K562 (cell line): Measurements from ENCODE around the gene CD9. TPM values are rescaled to one million over a fixed set of nuclear protein-coding genes. Genes with fewer than 3 reads are reported as not detected.
A peak's percentile ranks its signal among the peaks of the same experiment; 100 is the strongest.

Experiments
- ATAC-seq: fragments of 200-7000 bp; cut with Tn5 transposase; 3 replicates; pipeline ENCODE4 v1.9.1; 2020; ENCODE audit warnings: moderate library complexity
- BruUV-seq: library from RNA; stranded (reverse); fragments of 400-500 nt; replicated peaks from 2 replicates; lab custom pipeline; 2021; lab: Mats Ljungman, UMichigan
- CTCF ChIA-PET: fragments of 300-600 bp; formaldehyde crosslinking; extraction: SDS; loops from one replicate; lab custom pipeline; 2021; ENCODE audit warnings: low intra/inter-chr PET ratio; lab: Yijun Ruan, JAX
- POLR2A ChIA-PET: fragments of 300-600, 350-650 bp; sonication (Branson Sonifier 250); formaldehyde crosslinking; extraction: SDS; loops from one replicate; lab custom pipeline; 2021; ENCODE audit warnings: antibody characterized with exemption, inconsistent platforms; lab: Yijun Ruan, JAX
- DNase-seq, 4 experiments: peaks; one replicate each; pipeline versions ENCODE4 v3.0.0 to v3.0.0-alpha.2; 2011 to 2018; ENCODE audit warnings: low spot score in 3 of 4, mixed read lengths in 3 of 4; ENCODE audit errors: extremely low read depth in 1 of 4
- FAIRE-seq: peaks from 2 replicates; lab custom pipeline; 2011; peaks lifted over from hg19 to GRCh38; lab: Jason Lieb, UNC
- H2AFZ ChIP-seq: 2 replicates; pipeline ENCODE4 v1.6.0; 2011; ENCODE audit warnings: low read depth, low read length, control low read depth, inconsistent platforms
- H3K27ac ChIP-seq: fragments of 200-600 bp; 3 replicates; pipeline ENCODE4 v1.8.0; 2011; ENCODE audit warnings: low read depth, mild to moderate bottlenecking, control low read depth, inconsistent platforms, low read length, moderate library complexity, mixed read lengths; ENCODE audit errors: extremely low read depth
- H3K27me3 ChIP-seq, 2 experiments: fragments of 300-600 bp in 1 of 2; 2 replicates in 1 of 2; 3 replicates in 1 of 2; pipeline versions ENCODE4 v1.6.0 to v1.8.0; 2011; ENCODE audit warnings: inconsistent platforms in 2 of 2, low read length in 2 of 2, mild to moderate bottlenecking in 1 of 2, mixed read lengths in 1 of 2, moderate library complexity in 1 of 2; ENCODE audit not compliant: control insufficient read depth in 2 of 2, insufficient read depth in 2 of 2
- H3K36me3 ChIP-seq: fragments of 300-600 bp; 3 replicates; pipeline ENCODE4 v1.8.0; 2011; ENCODE audit warnings: mild to moderate bottlenecking, low read length, inconsistent platforms; ENCODE audit not compliant: control insufficient read depth, insufficient read depth
- H3K4me1 ChIP-seq, 2 experiments: fragments of 200-600 bp in 1 of 2; replicated peaks in 1 of 2; 2 replicates in 1 of 2; 3 replicates in 1 of 2; pipeline versions ENCODE4 v1.5.1 to v1.8.0; 2011; ENCODE audit warnings: inconsistent platforms in 2 of 2, low read length in 2 of 2, mild to moderate bottlenecking in 1 of 2, mixed read lengths in 1 of 2, moderate library complexity in 1 of 2; ENCODE audit not compliant: control insufficient read depth in 2 of 2, insufficient read depth in 2 of 2
- H3K4me2 ChIP-seq: 2 replicates; pipeline ENCODE4 v1.6.1; 2011; ENCODE audit warnings: low read length, control low read depth, inconsistent platforms, mixed read lengths; ENCODE audit not compliant: insufficient read depth
- H3K4me3 ChIP-seq: fragments of 200-600 bp; sonication (generic), shearing (Covaris generic); 2 replicates; pipeline ENCODE4 v1.5.1; 2016; ENCODE audit warnings: control low read depth, inconsistent platforms
- H3K79me2 ChIP-seq: fragments of 200-600 bp; 3 replicates; pipeline ENCODE4 v1.8.0; 2011; ENCODE audit warnings: low read length, inconsistent platforms; ENCODE audit not compliant: control insufficient read depth, insufficient read depth
- H3K9ac ChIP-seq, 2 experiments: 2 replicates each; pipeline versions ENCODE4 v1.6.0 to v1.6.1; 2011; ENCODE audit warnings: low read depth in 2 of 2, low read length in 2 of 2, control low read depth in 1 of 2, inconsistent platforms in 1 of 2, mild to moderate bottlenecking in 1 of 2, mixed read lengths in 1 of 2; ENCODE audit not compliant: insufficient read depth in 1 of 2
- H3K9me1 ChIP-seq: one replicate; pipeline ENCODE4 v1.6.0; 2011; ENCODE audit warnings: inconsistent platforms, mild to moderate bottlenecking, low read length, moderate library complexity; ENCODE audit not compliant: control insufficient read depth, insufficient read depth
- H3K9me3 ChIP-seq: replicated peaks from 2 replicates; pipeline ENCODE4 v1.5.1; 2011; ENCODE audit warnings: low read depth, low read length, inconsistent platforms; ENCODE audit not compliant: control insufficient read depth, insufficient read depth
- H4K20me1 ChIP-seq: replicated peaks from 2 replicates; pipeline ENCODE4 v1.6.1; 2011; ENCODE audit warnings: low read length, inconsistent platforms, mixed read lengths; ENCODE audit not compliant: control insufficient read depth, insufficient read depth
- ASH1L ChIP-seq: fragments of 450-650 bp; IDR thresholded peaks from 2 replicates; pipeline ENCODE4 v1.6.1; 2018; ENCODE audit warnings: borderline replicate concordance, mild to moderate bottlenecking, low read depth; ENCODE audit not compliant: partially characterized antibody
- CBX2 ChIP-seq: fragments of 200-600 bp; sonication (generic); IDR thresholded peaks from one replicate; pipeline ENCODE4 v1.6.1; 2012; ENCODE audit warnings: mild to moderate bottlenecking, low read length, inconsistent platforms; ENCODE audit not compliant: insufficient read depth, poor library complexity, severe bottlenecking
- EHMT2 ChIP-seq: fragments of 450-650 bp; IDR thresholded peaks from 2 replicates; pipeline ENCODE4 v1.6.1; 2018; ENCODE audit warnings: antibody characterized with exemption
- FOXA3 ChIP-seq, 2 experiments: fragments of 450-650 bp in 1 of 2; sonication (generic) in 1 of 2; formaldehyde crosslinking; IDR thresholded peaks in 1 of 2; conservative IDR thresholded peaks in 1 of 2; 2 replicates each; pipeline versions ENCODE4 v1.4.0 to v1.8.0; 2020 to 2022; ENCODE audit warnings: mild to moderate bottlenecking in 2 of 2, missing genetic modification reagents in 1 of 2
- GATAD2B ChIP-seq: fragments of 450-650 bp; IDR thresholded peaks from 2 replicates; pipeline ENCODE4 v1.6.1; 2017; ENCODE audit warnings: mild to moderate bottlenecking, borderline replicate concordance
- MEF2A ChIP-seq: IDR thresholded peaks from 2 replicates; pipeline ENCODE4 v1.6.1; 2011; ENCODE audit warnings: low read depth, mild to moderate bottlenecking, low read length, moderate library complexity; ENCODE audit not compliant: control insufficient read depth
- NR2C2 ChIP-seq, 2 experiments: fragments of 200-800 bp in 1 of 2; sonication (Bioruptor generic) in 1 of 2; sonication (generic) in 1 of 2; formaldehyde crosslinking in 1 of 2; IDR thresholded peaks; 2 replicates each; pipeline versions ENCODE4 v1.6.1 to v1.8.0; 2016 to 2022; ENCODE audit warnings: mild to moderate bottlenecking in 1 of 2, missing compliant biosample characterization in 1 of 2, missing genetic modification characterization in 1 of 2, missing genetic modification reagents in 1 of 2
- TAF15 ChIP-seq: fragments of 200-400 bp; formaldehyde crosslinking; IDR thresholded peaks from 2 replicates; pipeline ENCODE4 v1.6.1; 2017; ENCODE audit warnings: mild to moderate bottlenecking, low read depth, low read length, moderate library complexity
- UBTF ChIP-seq, 2 experiments: IDR thresholded peaks; 2 replicates each; pipeline ENCODE4 v1.6.1; 2012; ENCODE audit warnings: improper control_type of control experiment in 2 of 2, low read depth in 2 of 2, low read length in 2 of 2, borderline replicate concordance in 1 of 2
- ZZZ3 ChIP-seq: fragments of 450-650 bp; IDR thresholded peaks from 2 replicates; pipeline ENCODE4 v1.6.1; 2016; ENCODE audit warnings: antibody characterized with exemption, mild to moderate bottlenecking, moderate library complexity
- WGBS: fragments of 100-300 bp; shearing (Covaris generic); methylation state at CpG from one replicate; pipeline ENCODE4 v1.1.6; 2016; ENCODE audit warnings: low coverage, mixed read lengths; ENCODE audit not compliant: insufficient coverage; ENCODE audit errors: missing lambda C conversion rate; 5-methylcytosine and 5-hydroxymethylcytosine counted together
- in situ Hi-C: fragments of 300-500 bp; cut with MboI; formaldehyde crosslinking; loops from 4 replicates; pipeline ENCODE4 v1.15.0; 2018; ENCODE audit warnings: inconsistent platforms, mixed read lengths
- intact Hi-C: fragments of 100-400 bp; cut with micrococcal nuclease; formaldehyde crosslinking; loops from 2 replicates; pipeline ENCODE4 v1.14.2; 2022
- polyA plus RNA-seq, 8 experiments: library from polyadenylated mRNA; depleted of rRNA in 4 of 8; stranded (reverse) in 5 of 8; unstranded in 3 of 8; fragments of >200 nt; fragmentation: Nextera tagmentation in 2 of 8; fragmentation: Illumina TruSeq in 1 of 8; extraction: Ambion mirVana in 2 of 8; extraction: Trizol in 1 of 8; gene quantifications; 2 replicates each; pipeline versions ENCODE4 v1.2.1 to v1.2.3, GENCODE V29; 2011 to 2014; ENCODE audit warnings: inconsistent platforms in 1 of 8, missing spikeins in 1 of 8
- total RNA-seq, 7 experiments: library from RNA; depleted of rRNA in 6 of 7; stranded (reverse); fragments of >200 nt in 6 of 7; fragmentation: Illumina TruSeq in 2 of 7; extraction: Trizol in 2 of 7; gene quantifications; 2 replicates each; pipeline versions ENCODE4 v1.2.1 to v1.2.3, GENCODE V29; 2011 to 2021; ENCODE audit warnings: low replicate concordance in 1 of 7
- TF ChIP-seq, protein P1 (sequence below): sonication (generic); formaldehyde crosslinking; IDR thresholded peaks from 2 replicates; pipeline ENCODE4 v1.8.0; 2023; ENCODE audit warnings: missing genetic modification reagents, mild to moderate bottlenecking, borderline replicate concordance

The CD9 gene
- total and polyA plus RNA-seq, 9 of the 15 experiments (the other 6 are each of a cell fraction or from before 2014, with no cell fraction given) = 0.43 to 5.6 (median 0.62) TPM

GRCh38 chr12:6223545-6223944, 23.3 kb downstream of the CD9 start:
- Histone ChIP-seq H3K27ac (no peak overlapping the region), H3K4me1 (peaks cover 2 to 5% of the 10 kb centered on the region in 2 experiments; a peak in 4 of 5 replicates), H3K4me2 (no peak overlapping the region), H3K9me1 (no peaks in the 10 kb centered on the region), H3K4me3 (no peak overlapping the region), H2AFZ (no peak overlapping the region), H3K79me2 (no peaks in the 10 kb centered on the region), H3K36me3 (no peaks in the 10 kb centered on the region), H4K20me1 (no peaks in the 10 kb centered on the region), H3K27me3 (peaks cover 22 to 64% of the 10 kb centered on the region in 2 experiments), H3K9ac (peak overlapping the region in 1 of 2 experiments; percentile 26; a peak in 1 of 4 replicates), H3K9me3 (no peaks in the 10 kb centered on the region)
- DNase-seq (no peak), ATAC-seq (no peak), FAIRE-seq (no peak)
- WGBS = 39% methylated on average over 9 of the region's 10 CpGs
- in situ Hi-C loops (no loop called here), intact Hi-C loops (no loop called here)
- ChIA-PET POLR2A (no interaction called here), CTCF (no interaction called here)
- BruUV-seq = no TSS peak
- no peak for TF ChIP-seq ZZZ3
- TF ChIP-seq NR2C2 (CRISPR knock-in tag; IDR thresholded peaks at IDR 0.05) = no peak
- TF ChIP-seq NR2C2 (tag; IDR thresholded peaks at IDR 0.05) = no peak
- TF ChIP-seq EHMT2 = no peak
- TF ChIP-seq, protein P1, sequence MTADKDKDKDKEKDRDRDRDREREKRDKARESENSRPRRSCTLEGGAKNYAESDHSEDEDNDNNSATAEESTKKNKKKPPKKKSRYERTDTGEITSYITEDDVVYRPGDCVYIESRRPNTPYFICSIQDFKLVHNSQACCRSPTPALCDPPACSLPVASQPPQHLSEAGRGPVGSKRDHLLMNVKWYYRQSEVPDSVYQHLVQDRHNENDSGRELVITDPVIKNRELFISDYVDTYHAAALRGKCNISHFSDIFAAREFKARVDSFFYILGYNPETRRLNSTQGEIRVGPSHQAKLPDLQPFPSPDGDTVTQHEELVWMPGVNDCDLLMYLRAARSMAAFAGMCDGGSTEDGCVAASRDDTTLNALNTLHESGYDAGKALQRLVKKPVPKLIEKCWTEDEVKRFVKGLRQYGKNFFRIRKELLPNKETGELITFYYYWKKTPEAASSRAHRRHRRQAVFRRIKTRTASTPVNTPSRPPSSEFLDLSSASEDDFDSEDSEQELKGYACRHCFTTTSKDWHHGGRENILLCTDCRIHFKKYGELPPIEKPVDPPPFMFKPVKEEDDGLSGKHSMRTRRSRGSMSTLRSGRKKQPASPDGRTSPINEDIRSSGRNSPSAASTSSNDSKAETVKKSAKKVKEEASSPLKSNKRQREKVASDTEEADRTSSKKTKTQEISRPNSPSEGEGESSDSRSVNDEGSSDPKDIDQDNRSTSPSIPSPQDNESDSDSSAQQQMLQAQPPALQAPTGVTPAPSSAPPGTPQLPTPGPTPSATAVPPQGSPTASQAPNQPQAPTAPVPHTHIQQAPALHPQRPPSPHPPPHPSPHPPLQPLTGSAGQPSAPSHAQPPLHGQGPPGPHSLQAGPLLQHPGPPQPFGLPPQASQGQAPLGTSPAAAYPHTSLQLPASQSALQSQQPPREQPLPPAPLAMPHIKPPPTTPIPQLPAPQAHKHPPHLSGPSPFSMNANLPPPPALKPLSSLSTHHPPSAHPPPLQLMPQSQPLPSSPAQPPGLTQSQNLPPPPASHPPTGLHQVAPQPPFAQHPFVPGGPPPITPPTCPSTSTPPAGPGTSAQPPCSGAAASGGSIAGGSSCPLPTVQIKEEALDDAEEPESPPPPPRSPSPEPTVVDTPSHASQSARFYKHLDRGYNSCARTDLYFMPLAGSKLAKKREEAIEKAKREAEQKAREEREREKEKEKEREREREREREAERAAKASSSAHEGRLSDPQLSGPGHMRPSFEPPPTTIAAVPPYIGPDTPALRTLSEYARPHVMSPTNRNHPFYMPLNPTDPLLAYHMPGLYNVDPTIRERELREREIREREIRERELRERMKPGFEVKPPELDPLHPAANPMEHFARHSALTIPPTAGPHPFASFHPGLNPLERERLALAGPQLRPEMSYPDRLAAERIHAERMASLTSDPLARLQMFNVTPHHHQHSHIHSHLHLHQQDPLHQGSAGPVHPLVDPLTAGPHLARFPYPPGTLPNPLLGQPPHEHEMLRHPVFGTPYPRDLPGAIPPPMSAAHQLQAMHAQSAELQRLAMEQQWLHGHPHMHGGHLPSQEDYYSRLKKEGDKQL (CRISPR knock-in tag) = no peak
- TF ChIP-seq CBX2 = no peak
- TF ChIP-seq ASH1L = no peak
- no peak for TF ChIP-seq GATAD2B
- no peak for TF ChIP-seq FOXA3 (CRISPR knock-in tag; conservative IDR thresholded peaks at IDR 0.05 in 1 of 2, IDR thresholded peaks at IDR 0.05 in 1 of 2)
- no peak for TF ChIP-seq TAF15
- TF ChIP-seq MEF2A = no peak
- no peak for TF ChIP-seq UBTF (IDR thresholded peaks at IDR 0.05; ENCODE audit: borderline replicate concordance in 1 of 2, low read depth in 2 of 2, low read length in 2 of 2)
